GM19372 (cell line): Measurements from ENCODE around the gene TRPC6.

Experiments used
- ATAC-seq: cut with Tn5 transposase; IDR thresholded peaks from one replicate; pipeline ENCODE4 v1.9.1; 2021; ENCODE audit warnings: mild to moderate bottlenecking, low read depth, moderate library complexity; ENCODE audit not compliant: unreplicated experiment

The TRPC6 gene

DNA sequence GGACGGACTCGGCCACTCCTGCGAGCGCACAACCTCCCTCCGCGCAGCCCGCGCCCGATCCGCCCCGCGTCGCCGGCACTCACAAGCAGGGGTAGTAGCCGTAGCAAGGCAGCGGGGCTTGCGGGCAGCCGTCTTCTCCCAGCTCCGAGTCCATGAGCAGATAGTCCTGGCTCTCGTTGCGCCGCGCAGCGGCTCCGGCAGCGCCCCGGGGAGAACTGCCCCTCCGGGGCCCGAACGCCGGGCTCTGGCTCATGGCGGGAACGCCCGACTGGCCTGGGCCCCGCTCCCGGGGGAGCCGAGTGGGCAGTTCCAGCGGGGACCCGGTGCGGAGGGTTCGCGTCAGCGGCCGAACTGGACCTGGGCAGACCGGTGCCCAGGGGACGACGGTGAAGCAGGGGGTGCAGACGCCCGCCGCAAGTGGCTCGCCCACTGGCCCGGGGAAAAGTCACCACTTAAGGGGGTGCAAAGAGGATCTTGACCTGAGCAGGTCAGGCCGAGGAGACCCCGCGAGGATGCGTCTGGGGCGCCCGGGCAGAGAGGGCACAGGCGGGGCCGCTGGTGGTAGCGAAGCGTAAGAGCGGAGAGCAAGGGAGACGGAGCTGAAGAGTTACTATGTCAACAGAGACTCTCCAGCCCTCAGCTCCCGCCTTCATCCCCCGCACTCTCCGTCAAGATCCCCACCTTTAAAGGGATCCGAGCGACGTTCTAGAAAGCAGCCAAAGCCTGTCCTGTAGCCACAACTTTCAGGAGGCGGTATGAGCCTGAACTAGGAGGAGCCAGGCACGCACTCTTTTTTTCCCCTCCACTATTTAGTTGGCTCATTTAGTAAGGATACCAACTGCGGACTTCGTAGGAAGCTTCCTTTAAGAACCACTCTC, at the start of gene TRPC6:
Gene TRPC6, minus strand, starts transcription at position 757 of the 878 bp plus-strand sequence. Its CDS starts 504 bp downstream, at position 253.
- no peak for ATAC-seq

DNA sequence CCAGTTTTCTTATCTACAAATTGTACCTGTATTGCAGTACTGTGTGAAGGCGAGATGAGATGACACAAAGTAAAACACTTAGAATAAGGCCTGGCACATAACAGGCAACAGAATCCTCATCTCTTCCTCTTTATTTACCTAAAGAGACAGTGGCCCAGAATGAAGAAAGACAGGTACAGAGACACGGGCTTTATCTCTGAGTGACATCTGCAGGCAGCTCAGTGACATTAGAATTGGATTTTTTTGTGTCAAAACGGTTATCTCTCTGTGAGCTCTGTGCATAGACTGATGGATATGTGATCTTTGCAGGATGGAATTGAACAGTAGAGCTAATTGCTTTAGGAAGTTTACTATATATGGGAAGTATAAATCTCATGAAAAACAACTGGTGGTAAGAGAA, 36.2 kb upstream of the TRPC6 start:
- ATAC-seq = no peak

DNA sequence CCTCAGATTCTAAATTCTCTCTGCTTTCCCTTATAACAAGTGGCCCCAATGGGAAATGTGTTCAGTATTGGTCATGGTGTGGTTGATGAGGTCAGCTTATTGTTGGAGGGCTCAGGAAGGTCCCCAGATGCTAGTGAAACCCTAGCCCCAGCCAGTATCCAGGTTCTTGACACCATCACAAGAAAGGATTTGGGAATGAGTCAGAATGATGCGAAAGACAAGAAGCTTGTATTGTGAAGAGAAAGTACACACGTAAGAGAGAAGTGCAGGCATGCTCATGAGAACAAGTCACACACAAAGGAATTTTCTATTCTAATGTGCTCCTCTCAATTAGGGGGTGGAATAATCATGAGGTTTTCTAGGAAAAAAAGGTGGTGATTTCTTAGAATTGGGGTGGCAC, 34.9 kb upstream of the TRPC6 start:
- ATAC-seq = no peak

DNA sequence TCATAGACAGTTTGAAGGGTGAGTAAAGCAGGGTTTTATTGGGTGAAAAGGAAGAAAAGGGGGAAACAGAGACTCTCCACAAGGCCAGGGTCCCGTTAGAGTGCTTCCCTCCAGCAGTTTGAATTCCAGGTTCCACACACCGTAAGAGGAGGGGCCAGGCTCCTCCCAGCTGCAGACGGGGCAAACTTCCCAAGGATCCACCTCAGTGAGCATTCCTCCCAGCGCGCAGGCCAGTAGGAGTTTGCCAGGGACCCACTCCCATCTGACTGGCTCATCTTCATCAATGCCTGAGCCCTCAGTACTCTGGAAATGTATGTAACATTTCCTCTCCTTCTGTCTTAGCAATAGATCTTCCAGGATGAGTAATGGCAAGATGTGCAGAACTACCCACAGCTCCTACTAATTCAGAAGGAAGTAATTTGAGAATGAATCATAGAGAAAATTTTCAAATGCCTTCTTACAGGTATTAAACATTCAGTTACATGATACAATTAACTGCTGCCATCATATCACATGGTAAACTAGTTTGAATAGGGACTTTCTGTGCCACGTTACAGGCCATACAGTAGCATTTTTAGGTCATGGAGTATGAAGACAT, 34.0 kb upstream of the TRPC6 start:
- no peak for ATAC-seq

DNA sequence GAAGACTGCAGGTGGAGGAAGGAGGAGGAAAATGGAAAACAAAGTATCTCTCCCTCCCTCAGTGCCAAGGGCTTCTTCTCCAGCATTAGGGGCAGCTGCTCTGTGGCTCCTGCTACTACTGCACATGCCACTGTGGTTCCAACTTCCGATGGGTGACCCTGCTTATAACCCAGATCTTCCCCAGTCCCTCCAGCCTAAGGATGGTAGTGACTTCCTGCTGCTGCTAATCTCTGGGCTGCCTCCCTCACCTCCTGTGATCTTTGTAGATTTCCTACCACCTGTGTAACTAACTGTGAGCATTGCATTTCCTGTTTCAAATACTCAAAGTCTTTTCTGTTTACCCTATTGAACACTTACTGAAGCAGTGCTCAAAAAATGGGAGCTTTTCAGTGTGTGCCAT, 28.7 kb upstream of the TRPC6 start:
- no peak for ATAC-seq

DNA sequence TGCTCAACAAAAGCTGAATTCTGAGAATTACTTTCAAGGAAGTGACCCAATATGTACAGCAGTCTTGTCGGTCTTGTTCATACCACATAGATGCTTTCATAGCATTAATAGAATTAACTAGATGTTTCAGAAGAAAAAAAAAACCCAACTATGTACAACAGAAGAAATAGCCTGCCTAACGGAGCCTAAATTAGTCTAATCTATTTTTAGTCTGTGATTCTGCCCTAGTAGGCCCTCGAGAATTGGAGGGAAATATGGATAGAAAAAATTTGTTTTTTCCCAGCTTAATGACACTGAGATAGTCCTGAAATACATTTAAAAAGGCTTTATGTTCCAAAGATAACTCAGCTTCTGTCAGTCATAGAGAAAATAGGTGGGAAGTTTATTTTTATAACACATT, 17.1 kb upstream of the TRPC6 start:
- ATAC-seq = no peak

DNA sequence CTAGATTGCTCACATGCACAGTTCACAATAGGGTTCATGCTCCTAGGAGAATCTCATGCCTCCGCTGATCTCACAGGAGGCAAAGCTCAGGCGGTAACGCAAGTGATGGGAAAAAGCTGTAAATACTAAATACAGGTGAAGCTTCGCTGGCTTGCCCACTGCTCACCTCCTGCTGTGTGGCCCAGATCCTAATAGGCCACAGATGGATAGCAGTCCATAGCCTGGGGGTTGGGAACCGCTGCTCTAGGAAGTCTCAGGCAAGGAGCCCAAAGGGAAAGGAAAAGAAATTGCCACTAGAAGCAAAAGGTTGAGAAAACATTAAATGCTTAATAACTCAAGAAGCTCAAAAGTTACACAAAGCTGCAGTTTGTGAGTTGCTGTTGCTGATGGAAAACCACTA, 3.2 kb upstream of the TRPC6 start:
- ATAC-seq = no peak

DNA sequence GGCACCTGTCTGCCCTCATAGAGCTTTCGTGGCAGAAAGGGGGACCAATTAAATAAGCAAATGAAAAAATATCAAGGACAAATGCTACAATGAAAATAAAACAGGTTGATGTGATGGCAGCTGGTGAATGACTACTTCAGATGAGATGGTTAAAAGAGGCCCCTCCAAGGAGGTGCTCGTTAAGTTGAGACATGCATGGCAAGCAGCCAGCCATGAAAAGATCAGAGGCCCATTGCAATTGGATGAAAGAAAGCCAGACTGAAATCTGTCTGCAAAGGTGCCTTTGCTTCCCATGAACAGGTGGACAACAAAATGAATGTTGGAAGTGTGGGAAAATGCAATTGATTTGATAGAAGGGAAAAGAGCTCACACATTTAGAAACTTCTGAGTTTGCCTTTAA, 848 bp upstream of the TRPC6 start:
- no peak for ATAC-seq

DNA sequence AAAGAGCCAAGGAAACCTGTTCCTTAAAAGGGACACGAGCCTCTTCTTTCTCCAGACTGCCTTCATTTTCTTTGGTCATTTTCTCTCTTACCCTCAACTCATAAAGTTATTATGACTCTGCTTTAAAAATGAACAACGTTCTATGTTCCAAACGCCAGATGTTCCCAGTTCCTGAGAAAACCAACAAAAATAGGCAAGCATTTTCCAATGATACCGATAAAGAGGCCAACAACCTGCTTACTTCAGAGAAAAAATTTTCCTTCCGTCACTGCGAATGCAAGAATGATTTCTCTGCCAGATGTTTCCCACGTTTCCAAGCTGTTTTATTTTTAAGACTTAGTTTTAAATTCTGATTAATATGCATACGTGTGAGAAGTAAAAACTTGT, 315 bp upstream of the TRPC6 start:
- ATAC-seq = no peak

DNA sequence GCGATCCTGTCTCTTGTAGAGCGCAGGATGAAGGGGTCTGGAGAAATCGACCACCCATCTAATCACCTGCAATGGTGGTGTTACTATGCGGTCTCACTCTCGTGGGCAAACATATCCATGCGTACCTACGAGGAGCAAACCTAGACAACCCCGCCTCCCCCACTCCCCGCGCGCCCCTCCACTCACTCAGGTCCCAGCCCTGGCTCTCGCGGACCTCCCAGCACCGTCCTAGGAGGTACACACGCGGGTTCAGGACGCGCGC, 887 bp downstream of the TRPC6 start:
- ATAC-seq = no peak

DNA sequence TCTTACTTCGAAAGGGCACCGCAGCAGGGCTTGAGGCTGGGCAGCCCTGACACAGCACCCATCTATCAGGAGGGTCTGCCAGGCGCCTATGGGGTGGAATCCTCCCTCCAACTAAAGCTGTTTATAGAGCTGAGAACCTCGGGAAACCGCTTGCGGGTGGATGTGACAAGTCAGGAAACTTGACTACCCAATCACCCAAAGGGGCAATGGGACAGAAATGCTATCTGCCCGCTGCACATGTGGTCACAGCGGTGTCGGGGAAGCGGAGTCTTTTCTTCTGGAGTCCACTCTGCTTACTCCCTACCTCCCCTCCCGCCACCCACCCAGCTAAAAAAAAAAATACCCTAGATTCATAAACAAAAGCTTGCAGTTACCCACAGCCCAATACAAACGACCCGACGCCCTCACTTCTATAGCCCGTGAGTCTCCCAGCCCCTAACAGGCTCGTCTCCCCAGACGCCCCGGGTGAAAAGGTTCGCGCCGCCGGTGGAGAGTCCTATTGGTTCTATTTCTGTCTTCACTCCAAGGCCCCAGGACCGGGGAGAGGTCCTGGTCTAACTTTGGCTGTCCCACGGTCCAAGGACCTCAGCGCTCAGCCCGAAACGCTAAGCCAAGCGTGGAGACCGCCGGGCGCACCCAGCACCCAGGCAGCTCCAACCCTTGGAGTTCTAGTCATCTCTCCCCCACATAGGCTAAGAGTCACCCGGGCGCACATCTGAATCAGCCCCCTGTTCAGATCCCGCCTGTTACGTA, 1.4 kb downstream of the TRPC6 start:
- no peak for ATAC-seq

DNA sequence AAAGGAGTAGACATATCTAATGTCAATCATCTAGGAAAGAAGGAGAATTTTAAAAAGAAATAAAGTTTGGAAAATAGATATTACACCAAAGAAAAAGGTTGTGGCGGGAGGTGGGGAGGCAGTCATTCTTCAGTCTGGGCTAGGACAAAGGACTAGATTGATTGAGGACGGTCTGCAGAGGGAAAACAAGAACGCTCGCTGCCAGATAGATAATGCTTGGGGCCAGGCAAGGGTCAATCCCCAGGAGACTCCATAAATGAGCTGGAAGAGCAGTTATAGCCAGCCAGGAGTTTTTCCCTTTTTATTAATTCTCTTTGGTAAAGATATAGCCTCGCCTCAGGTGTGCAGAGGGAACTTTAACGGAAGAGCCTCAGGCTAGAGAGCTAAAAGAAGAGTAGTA, 6.3 kb downstream of the TRPC6 start:
- ATAC-seq = no peak

DNA sequence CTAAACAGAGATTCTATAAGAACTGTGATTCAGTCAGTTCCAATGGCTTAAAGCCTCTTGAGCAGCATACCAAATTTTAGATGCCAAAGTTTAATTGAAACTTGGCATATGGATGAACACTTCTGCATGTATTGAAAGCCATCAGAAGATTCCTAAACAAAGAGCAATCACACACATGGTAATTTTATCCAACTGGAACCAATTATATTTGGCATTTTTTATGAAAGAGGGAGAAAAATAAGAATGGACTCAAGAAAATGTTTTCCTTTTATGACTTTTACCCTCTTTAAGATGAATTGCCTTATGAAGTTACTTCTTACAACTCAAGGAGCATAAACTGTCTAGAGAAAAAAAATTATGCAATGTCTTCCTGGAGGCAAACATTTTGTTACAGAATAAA, 7.4 kb downstream of the TRPC6 start:
- ATAC-seq = no peak

DNA sequence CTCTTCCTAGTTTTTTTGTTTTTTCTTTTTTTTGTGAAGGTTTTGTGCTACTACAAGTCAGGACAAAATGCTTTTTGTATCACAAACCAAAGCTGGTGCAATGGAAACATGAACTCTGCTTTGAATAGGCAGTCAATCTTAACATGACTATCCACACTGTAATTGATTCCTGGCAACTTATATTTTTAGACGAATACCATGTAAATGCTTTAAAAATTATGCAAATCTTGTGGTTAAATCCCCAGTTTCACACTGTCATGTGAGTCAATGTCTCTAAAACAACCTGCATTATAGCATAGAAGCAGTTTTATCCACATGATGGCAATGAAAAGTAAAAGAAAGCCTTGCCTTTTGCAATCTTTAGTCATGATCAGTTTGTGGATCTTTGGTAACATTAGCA, 8.9 kb downstream of the TRPC6 start:
- no peak for ATAC-seq

DNA sequence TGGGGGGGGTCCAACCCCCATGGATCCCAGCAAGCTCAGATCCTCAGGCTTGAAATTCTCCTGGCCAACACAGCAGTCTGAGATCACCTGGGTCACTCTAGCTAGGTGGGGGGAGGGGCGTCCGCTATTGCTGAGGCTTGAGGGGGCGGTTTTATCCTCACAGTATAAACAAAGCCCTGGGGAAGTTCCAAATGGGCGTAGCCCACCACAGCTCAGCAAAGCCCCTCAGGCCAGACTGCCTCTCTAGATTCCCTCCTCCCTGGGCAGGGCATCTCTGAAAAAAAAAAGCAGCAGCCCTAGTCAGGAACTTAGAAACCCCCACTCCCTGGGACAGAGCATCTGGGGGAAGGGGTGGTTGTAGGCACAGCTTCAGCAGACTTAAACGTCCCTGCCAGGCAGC, 16.7 kb downstream of the TRPC6 start:
- ATAC-seq = no peak

DNA sequence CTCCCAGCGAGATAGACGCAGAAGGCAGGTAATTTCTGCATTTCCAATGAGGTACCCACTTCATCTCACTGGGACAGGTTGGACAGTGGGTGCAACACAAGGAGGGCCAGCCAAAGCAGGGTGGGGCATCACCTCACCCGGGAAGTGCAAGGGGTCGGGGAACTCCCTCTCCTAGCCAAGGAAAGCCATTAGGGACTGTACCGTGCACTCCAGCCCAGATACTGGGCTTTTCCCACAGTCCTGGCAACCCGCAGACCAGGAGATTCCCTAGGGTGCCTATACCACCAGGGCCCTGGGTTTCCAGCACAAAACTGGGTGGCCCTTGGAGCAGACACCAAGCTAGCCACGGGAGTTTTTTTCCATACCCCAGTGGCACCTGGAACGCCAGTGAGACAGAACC, 17.2 kb downstream of the TRPC6 start:
- no peak for ATAC-seq

DNA sequence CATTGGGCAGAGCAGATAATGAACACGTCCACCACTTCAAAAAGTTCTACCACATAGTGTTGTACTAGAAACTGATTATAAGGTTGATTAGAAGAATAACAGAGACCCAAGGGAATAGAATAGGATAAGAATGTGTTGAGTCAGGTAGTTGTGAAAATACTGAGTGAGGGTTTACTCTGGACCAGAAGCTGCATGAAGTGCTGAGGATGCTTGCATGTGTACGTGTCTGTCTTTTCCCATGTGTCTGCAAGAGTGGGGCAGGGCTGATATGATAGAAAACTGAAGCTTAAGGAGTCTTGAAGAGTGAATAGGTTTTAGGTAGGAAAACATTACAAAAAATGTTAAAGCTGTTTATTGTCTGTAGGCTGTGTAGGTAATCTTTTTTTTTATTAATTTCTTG, 20.6 kb downstream of the TRPC6 start:
- ATAC-seq = no peak

DNA sequence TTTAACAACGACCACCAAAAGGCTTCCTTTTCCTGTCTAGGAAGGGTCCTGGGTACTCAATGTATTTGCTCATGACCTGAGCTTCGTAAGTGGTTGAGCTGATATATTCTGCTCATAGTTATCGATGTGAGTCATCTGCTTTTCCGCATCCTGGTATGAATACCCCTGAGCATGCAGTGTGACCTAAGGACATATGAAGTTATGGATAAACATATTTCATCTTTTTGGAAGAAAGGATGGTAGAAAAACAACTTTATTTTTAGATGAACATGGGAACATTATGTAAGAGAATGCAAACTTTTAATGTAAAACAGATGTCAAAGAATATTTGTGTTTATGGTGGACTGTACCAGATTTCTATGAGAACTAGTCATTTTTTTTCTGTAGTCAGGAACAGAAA, 28.4 kb downstream of the TRPC6 start:
- no peak for ATAC-seq

DNA sequence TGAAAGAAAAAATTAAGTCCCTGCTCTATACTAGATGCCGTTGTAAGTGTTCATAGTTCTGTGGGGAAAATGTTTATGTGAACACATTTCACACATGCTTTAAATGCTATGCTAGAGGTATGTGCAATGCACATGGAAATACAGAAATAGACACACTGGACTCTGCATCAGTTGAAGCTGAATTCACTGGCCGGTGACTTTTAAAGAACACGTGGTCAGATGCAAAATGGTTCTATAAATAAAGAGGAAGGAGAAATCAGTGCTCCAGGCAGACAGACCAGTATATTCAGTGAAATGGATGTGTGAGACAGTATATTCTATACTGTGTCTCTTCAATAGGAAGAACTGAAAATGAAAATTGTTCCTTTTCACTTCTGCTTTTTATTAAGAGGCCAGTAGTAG, 29.9 kb downstream of the TRPC6 start:
- peak; percentile 98 for ATAC-seq

DNA sequence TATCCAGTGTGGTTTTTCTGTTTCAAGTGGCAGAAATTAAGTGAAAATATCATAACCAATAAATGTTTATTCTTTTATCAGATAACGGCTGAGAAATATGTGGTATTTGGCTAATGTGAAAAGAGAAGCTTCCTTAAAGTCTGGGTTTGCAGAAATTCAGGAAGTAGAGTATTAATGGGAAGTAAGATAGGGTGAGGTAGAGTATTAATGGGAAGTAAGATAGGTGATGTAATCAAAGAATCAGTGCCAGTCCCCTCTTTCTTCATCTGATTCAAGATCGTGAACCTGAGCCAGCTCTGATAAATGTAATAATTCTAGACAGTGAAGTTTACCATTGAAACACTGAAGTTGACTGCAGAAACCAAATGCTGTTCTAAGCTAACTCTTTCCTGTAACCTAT, 30.9 kb downstream of the TRPC6 start:
- no peak for ATAC-seq

DNA sequence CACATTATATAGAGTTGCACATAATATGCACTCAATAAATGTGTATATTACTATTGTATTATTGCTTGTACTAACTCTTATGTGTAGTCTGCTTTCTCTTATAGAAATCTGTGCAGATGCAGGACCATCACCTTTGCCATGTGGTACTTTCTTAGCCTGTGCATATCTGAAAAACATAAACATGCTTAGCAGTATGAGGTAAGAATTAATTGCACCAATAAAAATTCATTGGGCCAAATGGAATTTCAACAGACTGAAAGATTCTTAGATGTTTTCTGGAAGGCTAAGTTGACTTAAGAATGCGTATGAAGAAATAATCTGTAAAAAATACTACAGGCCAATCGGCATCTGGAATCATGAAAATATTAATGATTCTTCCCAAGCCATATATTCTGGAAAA, 55.3 kb downstream of the TRPC6 start:
- no peak for ATAC-seq
